Epithelial cell of esophagus (primary cell): ENCODE results near the gene PARD3.

Experiments
- DNase-seq: peaks from one replicate; pipeline ENCODE4 v3.0.0; 2010; ENCODE audit warnings: low read depth
- H3K4me3 ChIP-seq: 2 replicates; pipeline ENCODE4 v1.5.1; 2011; ENCODE audit warnings: mild to moderate bottlenecking, low read length, control low read depth
- CTCF ChIP-seq: IDR thresholded peaks from 2 replicates; pipeline ENCODE4 v1.5.1; 2011; ENCODE audit warnings: low read depth, mild to moderate bottlenecking, low read length, control low read depth, inconsistent platforms; ENCODE audit not compliant: insufficient read depth; ENCODE audit errors: missing control alignments

PARD3 gene

GRCh38 chr10:34524369-34525091 is 290.6 kb downstream of the PARD3 start:
- TF ChIP-seq CTCF, result no peak
- no peak overlapping the region for H3K4me3 ChIP-seq
- DNase-seq, result no peak

- H3K4me3 ChIP-seq, result no peak overlapping the region
- no peak for TF ChIP-seq CTCF
- DNase-seq, result peak; percentile 93
Observed at GRCh38 chr10:34523017-34523767, 291.9 kb downstream of the PARD3 start.

- no peak overlapping the region for H3K4me3 ChIP-seq
- peak; percentile 37 for TF ChIP-seq CTCF
- DNase-seq, result peak; percentile 45
Observed at GRCh38 chr10:34522546-34522945, 292.6 kb downstream of the PARD3 start.

GRCh38 chr10:34520510-34520909 is 294.6 kb downstream of the PARD3 start:
- H3K4me3 ChIP-seq, result no peak overlapping the region
- no peak for TF ChIP-seq CTCF
- DNase-seq, result no peak

- no peak overlapping the region for H3K4me3 ChIP-seq
- no peak for TF ChIP-seq CTCF
- peak; percentile 92 for DNase-seq
Observed at GRCh38 chr10:34520084-34520483, 295.0 kb downstream of the PARD3 start.

- no peak overlapping the region for H3K4me3 ChIP-seq
- no peak for TF ChIP-seq CTCF
- DNase-seq, result peak; percentile 73
Observed at GRCh38 chr10:34514290-34514689, 300.8 kb downstream of the PARD3 start.
